IMR-90 (cell line): ENCODE measurements around the gene MICAL3. TPM values are rescaled to one million over a fixed set of nuclear protein-coding genes. Genes with fewer than 3 reads are reported as not detected.

Experiments used
- ATAC-seq: fragments of 200-7000 bp; cut with Tn5 transposase; 2 replicates; pipeline ENCODE4 v1.9.1; 2020; ENCODE audit warnings: low read depth, mild to moderate bottlenecking, moderate library complexity
- BruUV-seq: library from RNA; stranded (reverse); fragments of 400-500 nt; replicated peaks from 2 replicates; lab custom pipeline; 2021; lab: Mats Ljungman, UMichigan
- CTCF ChIA-PET: fragments of 300-600 bp; formaldehyde crosslinking; extraction: SDS; loops from one replicate; lab custom pipeline; 2021; ENCODE audit warnings: antibody characterized with exemption; lab: Yijun Ruan, JAX
- POLR2A ChIA-PET: fragments of 300-600 bp; sonication (Branson Sonifier 250); formaldehyde crosslinking; loops from one replicate; lab custom pipeline; 2022; ENCODE audit warnings: antibody characterized with exemption; ENCODE audit not compliant: unreplicated experiment; lab: Charles Lee
- DNase-seq: peaks from one replicate; pipeline ENCODE4 v3.0.0; 2013
- H2AFZ ChIP-seq: replicated peaks from 2 replicates; pipeline ENCODE3; 2013; ENCODE audit warnings: low read length, mild to moderate bottlenecking; ENCODE audit not compliant: poor library complexity
- H2AK5ac ChIP-seq: 2 replicates; pipeline ENCODE4 v1.6.1; 2013; ENCODE audit warnings: low read depth, low read length, inconsistent platforms
- H2AK9ac ChIP-seq: replicated peaks from 2 replicates; pipeline ENCODE3; 2013; ENCODE audit warnings: mild to moderate bottlenecking, low read depth, low read length, moderate library complexity; ENCODE audit not compliant: poor library complexity
- H2BK120ac ChIP-seq: 2 replicates; pipeline ENCODE4 v1.6.1; 2013; ENCODE audit warnings: low read depth, low read length, inconsistent platforms
- H2BK15ac ChIP-seq: 3 replicates; pipeline ENCODE4 v1.6.1; 2013; ENCODE audit warnings: low read depth, low read length, inconsistent platforms
- H2BK20ac ChIP-seq: 2 replicates; pipeline ENCODE4 v1.6.1; 2013; ENCODE audit warnings: low read depth, mild to moderate bottlenecking, inconsistent platforms, low read length, moderate library complexity
- H2BK5ac ChIP-seq: 2 replicates; pipeline ENCODE4 v1.6.1; 2013; ENCODE audit warnings: mild to moderate bottlenecking, low read depth, low read length, inconsistent platforms; ENCODE audit not compliant: poor library complexity, severe bottlenecking
- H3K14ac ChIP-seq: replicated peaks from 2 replicates; pipeline ENCODE4 v1.6.1; 2013; ENCODE audit warnings: low read depth, low read length, inconsistent platforms
- H3K18ac ChIP-seq: 2 replicates; pipeline ENCODE4 v1.6.1; 2013; ENCODE audit warnings: low read depth, low read length, control low read depth
- H3K23ac ChIP-seq: 2 replicates; pipeline ENCODE4 v1.6.1; 2013; ENCODE audit warnings: low read depth, low read length, inconsistent platforms
- H3K27ac ChIP-seq: 2 replicates; pipeline ENCODE4 v1.5.1; 2013; ENCODE audit warnings: mild to moderate bottlenecking, control low read depth, low read length; ENCODE audit not compliant: insufficient read depth
- H3K27me3 ChIP-seq: 2 replicates; pipeline ENCODE4 v1.6.1; 2013; ENCODE audit warnings: low read length; ENCODE audit not compliant: control insufficient read depth, insufficient read depth
- H3K36me3 ChIP-seq: 2 replicates; pipeline ENCODE4 v1.6.1; 2013; ENCODE audit warnings: low read length, mixed read lengths; ENCODE audit not compliant: control insufficient read depth, insufficient read depth
- H3K4ac ChIP-seq: 2 replicates; pipeline ENCODE4 v1.6.1; 2013; ENCODE audit warnings: low read depth, low read length, inconsistent platforms
- H3K4me1 ChIP-seq: 2 replicates; pipeline ENCODE4 v1.6.1; 2013; ENCODE audit warnings: low read length, mixed read lengths; ENCODE audit not compliant: control insufficient read depth, insufficient read depth
- H3K4me2 ChIP-seq: 2 replicates; pipeline ENCODE4 v1.6.1; 2013; ENCODE audit warnings: low read depth, mild to moderate bottlenecking, control low read depth, low read length, moderate library complexity
- H3K4me3 ChIP-seq: 2 replicates; pipeline ENCODE4 v1.5.1; 2013; ENCODE audit warnings: low read depth, mild to moderate bottlenecking, control low read depth, low read length, moderate library complexity; ENCODE audit not compliant: insufficient read depth
- H3K56ac ChIP-seq: 2 replicates; pipeline ENCODE4 v1.6.1; 2013; ENCODE audit warnings: low read length, inconsistent platforms; ENCODE audit not compliant: insufficient read depth; ENCODE audit errors: extremely low read depth
- H3K79me1 ChIP-seq, 2 experiments: 2 replicates each; pipeline ENCODE4 v1.6.1; 2013; ENCODE audit warnings: low read length in 2 of 2, inconsistent platforms in 1 of 2, low read depth in 1 of 2
- H3K9ac ChIP-seq: 2 replicates; pipeline ENCODE4 v1.6.1; 2013; ENCODE audit warnings: low read depth, low read length, control low read depth
- H3K9me1 ChIP-seq: 2 replicates; pipeline ENCODE4 v1.6.1; 2013; ENCODE audit warnings: low read length, inconsistent platforms; ENCODE audit not compliant: insufficient read depth
- H3K9me3 ChIP-seq: 2 replicates; pipeline ENCODE4 v1.6.1; 2013; ENCODE audit warnings: low read length; ENCODE audit not compliant: control insufficient read depth, insufficient read depth
- H4K20me1 ChIP-seq: 2 replicates; pipeline ENCODE4 v1.6.1; 2013; ENCODE audit warnings: low read length, inconsistent platforms; ENCODE audit not compliant: insufficient read depth
- H4K5ac ChIP-seq: 2 replicates; pipeline ENCODE4 v1.6.1; 2013; ENCODE audit warnings: mild to moderate bottlenecking, low read depth, low read length, control low read depth
- H4K8ac ChIP-seq, 2 experiments: 2 replicates each; pipeline ENCODE4 v1.6.1; 2013; ENCODE audit warnings: low read depth in 2 of 2, low read length in 2 of 2, control low read depth in 1 of 2, inconsistent platforms in 1 of 2
- H4K91ac ChIP-seq: 2 replicates; pipeline ENCODE4 v1.6.1; 2013; ENCODE audit warnings: low read depth, low read length, inconsistent platforms; ENCODE audit not compliant: insufficient read depth
- BHLHE40 ChIP-seq: fragments of 150-350 bp; IDR thresholded peaks from 2 replicates; pipeline ENCODE4 v1.6.1; 2016; ENCODE audit warnings: mild to moderate bottlenecking, low read depth, low read length
- CEBPB ChIP-seq: IDR thresholded peaks from 2 replicates; pipeline ENCODE4 v1.6.1; 2012; ENCODE audit warnings: low read depth, low read length, improper control_type of control experiment
- CHD1 ChIP-seq: IDR thresholded peaks from 2 replicates; pipeline ENCODE4 v1.6.1; 2012; ENCODE audit warnings: low read depth, low read length, improper control_type of control experiment
- FOS ChIP-seq: fragments of 150-350 bp; IDR thresholded peaks from 2 replicates; pipeline ENCODE4 v1.6.1; 2016; ENCODE audit warnings: low read depth, low read length
- MAFK ChIP-seq: IDR thresholded peaks from 2 replicates; pipeline ENCODE4 v1.6.1; 2012; ENCODE audit warnings: low read depth, low read length, improper control_type of control experiment
- MAZ ChIP-seq: IDR thresholded peaks from 2 replicates; pipeline ENCODE4 v1.6.1; 2012; ENCODE audit warnings: low read depth, mild to moderate bottlenecking, low read length, improper control_type of control experiment, moderate library complexity, borderline replicate concordance
- MXI1 ChIP-seq: IDR thresholded peaks from 2 replicates; pipeline ENCODE4 v1.6.1; 2012; ENCODE audit warnings: low read depth, mild to moderate bottlenecking, low read length, moderate library complexity, borderline replicate concordance
- NFE2L2 ChIP-seq: fragments of 150-350 bp; IDR thresholded peaks from 2 replicates; pipeline ENCODE4 v1.6.1; 2016; ENCODE audit warnings: low read depth, mild to moderate bottlenecking, low read length
- POLR2A ChIP-seq: IDR thresholded peaks from 2 replicates; pipeline ENCODE4 v1.6.1; 2012; ENCODE audit warnings: mild to moderate bottlenecking, low read depth, low read length
- RAD21 ChIP-seq: IDR thresholded peaks from 2 replicates; pipeline ENCODE4 v1.6.1; 2012; ENCODE audit warnings: low read length, improper control_type of control experiment
- RCOR1 ChIP-seq: IDR thresholded peaks from 2 replicates; pipeline ENCODE4 v1.6.1; 2012; ENCODE audit warnings: mild to moderate bottlenecking, low read length, improper control_type of control experiment; ENCODE audit not compliant: insufficient replicate concordance
- RFX5 ChIP-seq: IDR thresholded peaks from 2 replicates; pipeline ENCODE4 v1.8.0; 2012; ENCODE audit warnings: low read depth, mild to moderate bottlenecking, low read length, moderate library complexity
- SMC3 ChIP-seq: fragments of 150-350 bp; IDR thresholded peaks from 2 replicates; pipeline ENCODE4 v1.6.1; 2016; ENCODE audit warnings: low read depth, mild to moderate bottlenecking, antibody characterized with exemption, low read length, moderate library complexity
- WGBS, 2 experiments: methylation state at CpG; one replicate each; pipeline versions ENCODE4 v1.1.5 to v1.1.7; 2013; ENCODE audit warnings: missing lambda C conversion rate in 2 of 2; ENCODE audit not compliant: insufficient read length in 1 of 2; ENCODE audit errors: extremely low coverage in 2 of 2; 5-methylcytosine and 5-hydroxymethylcytosine counted together
- dilution Hi-C: fragments of 300-500 bp; cut with HindIII; formaldehyde crosslinking; loops from one replicate; pipeline ENCODE4 v1.14.3; 2018; ENCODE audit warnings: low sequenced_read_pairs; ENCODE audit not compliant: unreplicated experiment
- in situ Hi-C: fragments of 300-500 bp; cut with MboI; formaldehyde crosslinking; loops from 3 replicates; pipeline ENCODE4 v1.14.3; 2019; ENCODE audit warnings: low sequenced_read_pairs, inconsistent platforms, mixed read lengths
- intact Hi-C: fragments of 100-400 bp; cut with micrococcal nuclease; formaldehyde crosslinking; loops from 2 replicates; pipeline ENCODE4 v1.10.0; 2022
- polyA plus RNA-seq, 3 experiments: library from polyadenylated mRNA; depleted of rRNA; stranded (reverse); fragments of >200 nt; gene quantifications; 2 replicates each; pipeline ENCODE4 v1.2.3, GENCODE V29; 2012; ENCODE audit warnings: low replicate concordance in 1 of 3
- total RNA-seq: library from RNA; depleted of rRNA; stranded (reverse); fragments of >200 nt; gene quantifications from 2 replicates; pipeline ENCODE4 v1.2.3, GENCODE V29; 2012
- TF ChIP-seq, protein P1 (sequence below): conservative IDR thresholded peaks from 2 replicates; pipeline ENCODE4 v1.5.1; 2012; ENCODE audit warnings: mild to moderate bottlenecking, low read depth, low read length, improper control_type of control experiment
- TF ChIP-seq, protein P2 (sequence below): fragments of 150-350 bp; IDR thresholded peaks from 2 replicates; pipeline ENCODE4 v1.6.1; 2016; ENCODE audit warnings: low read depth, mild to moderate bottlenecking, low read length, moderate library complexity, borderline replicate concordance
- TF ChIP-seq, protein P3 (sequence below): fragments of 150-350 bp; IDR thresholded peaks from 2 replicates; pipeline ENCODE4 v1.6.1; 2017; ENCODE audit warnings: mild to moderate bottlenecking, antibody characterized with exemption, low read length, low read depth

Gene MICAL3
- total and polyA plus RNA-seq, 2 of the 4 experiments (the other 2 are of a cell fraction) = 17.6 to 26.8 TPM

DNA sequence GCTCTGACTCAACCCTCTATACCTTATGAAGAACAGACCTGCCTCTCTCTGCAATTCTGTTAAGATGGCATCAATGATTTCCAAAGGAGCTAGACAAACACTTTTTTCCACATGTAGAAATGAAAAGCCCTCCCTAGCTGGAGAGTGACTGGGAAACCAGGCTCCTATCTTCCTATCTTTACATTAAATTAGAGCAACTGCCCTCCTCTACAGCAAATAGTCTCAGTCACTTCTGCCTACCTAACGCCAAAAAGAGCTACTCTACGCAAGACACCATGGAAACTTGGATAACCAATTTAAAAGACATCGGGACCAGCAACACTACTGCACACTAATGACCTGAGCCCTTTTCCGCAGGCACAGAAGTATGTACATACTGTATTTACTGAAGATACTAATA, 84.8 kb downstream of the MICAL3 start:
- Histone ChIP-seq H3K27ac (no peak overlapping the region), H2BK120ac (no peak overlapping the region), H3K4ac (no peak overlapping the region), H4K91ac (no peak overlapping the region), H3K4me3 (no peak overlapping the region), H2BK20ac (no peak overlapping the region), H3K18ac (no peak overlapping the region), H3K9me1 (peaks cover 9% of the 10 kb centered on the region; the same call in 1 of the 2 replicates), H4K20me1 (peaks cover 50% of the 10 kb centered on the region), H2BK5ac (no peak overlapping the region), H2AK9ac (no peak overlapping the region), H3K9ac (no peak overlapping the region), H4K8ac (no peak overlapping the region), H2AK5ac (no peak overlapping the region), H3K4me1 (peaks cover 12% of the 10 kb centered on the region), H3K23ac (no peak overlapping the region), H3K4me2 (no peak overlapping the region), H3K79me1 (peaks cover 48 to 70% of the 10 kb centered on the region in 2 experiments), H4K5ac (no peak overlapping the region), H3K9me3 (no peaks in the 10 kb centered on the region), H3K27me3 (no peaks in the 10 kb centered on the region), H3K36me3 (no peaks in the 10 kb centered on the region), H2BK15ac (no peak overlapping the region), H3K14ac (no peak overlapping the region), H3K56ac (no peak overlapping the region), H2AFZ (no peak overlapping the region)
- ATAC-seq = no peak
- POLR2A ChIA-PET = no interaction called here
- DNase-seq = no peak
- BruUV-seq = no TSS peak
- dilution Hi-C loops = no loop called here
- in situ Hi-C loops = no loop called here
- CTCF ChIA-PET = no interaction called here
- no CpG with 5 or more reads among the region's 4 CpGs for WGBS, 2 experiments
- no peak for TF ChIP-seq SMC3
- TF ChIP-seq FOS = no peak
- TF ChIP-seq CHD1 = no peak
- TF ChIP-seq BHLHE40 = no peak
- TF ChIP-seq MAFK = no peak
- TF ChIP-seq, protein P1, sequence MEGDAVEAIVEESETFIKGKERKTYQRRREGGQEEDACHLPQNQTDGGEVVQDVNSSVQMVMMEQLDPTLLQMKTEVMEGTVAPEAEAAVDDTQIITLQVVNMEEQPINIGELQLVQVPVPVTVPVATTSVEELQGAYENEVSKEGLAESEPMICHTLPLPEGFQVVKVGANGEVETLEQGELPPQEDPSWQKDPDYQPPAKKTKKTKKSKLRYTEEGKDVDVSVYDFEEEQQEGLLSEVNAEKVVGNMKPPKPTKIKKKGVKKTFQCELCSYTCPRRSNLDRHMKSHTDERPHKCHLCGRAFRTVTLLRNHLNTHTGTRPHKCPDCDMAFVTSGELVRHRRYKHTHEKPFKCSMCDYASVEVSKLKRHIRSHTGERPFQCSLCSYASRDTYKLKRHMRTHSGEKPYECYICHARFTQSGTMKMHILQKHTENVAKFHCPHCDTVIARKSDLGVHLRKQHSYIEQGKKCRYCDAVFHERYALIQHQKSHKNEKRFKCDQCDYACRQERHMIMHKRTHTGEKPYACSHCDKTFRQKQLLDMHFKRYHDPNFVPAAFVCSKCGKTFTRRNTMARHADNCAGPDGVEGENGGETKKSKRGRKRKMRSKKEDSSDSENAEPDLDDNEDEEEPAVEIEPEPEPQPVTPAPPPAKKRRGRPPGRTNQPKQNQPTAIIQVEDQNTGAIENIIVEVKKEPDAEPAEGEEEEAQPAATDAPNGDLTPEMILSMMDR = no peak
- no peak for TF ChIP-seq MAZ
- TF ChIP-seq, protein P2, sequence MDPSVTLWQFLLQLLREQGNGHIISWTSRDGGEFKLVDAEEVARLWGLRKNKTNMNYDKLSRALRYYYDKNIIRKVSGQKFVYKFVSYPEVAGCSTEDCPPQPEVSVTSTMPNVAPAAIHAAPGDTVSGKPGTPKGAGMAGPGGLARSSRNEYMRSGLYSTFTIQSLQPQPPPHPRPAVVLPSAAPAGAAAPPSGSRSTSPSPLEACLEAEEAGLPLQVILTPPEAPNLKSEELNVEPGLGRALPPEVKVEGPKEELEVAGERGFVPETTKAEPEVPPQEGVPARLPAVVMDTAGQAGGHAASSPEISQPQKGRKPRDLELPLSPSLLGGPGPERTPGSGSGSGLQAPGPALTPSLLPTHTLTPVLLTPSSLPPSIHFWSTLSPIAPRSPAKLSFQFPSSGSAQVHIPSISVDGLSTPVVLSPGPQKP = no peak
- TF ChIP-seq RAD21 = no peak
- TF ChIP-seq RFX5 = no peak
- no peak for TF ChIP-seq CEBPB
- TF ChIP-seq MXI1 = no peak
- TF ChIP-seq, protein P3, sequence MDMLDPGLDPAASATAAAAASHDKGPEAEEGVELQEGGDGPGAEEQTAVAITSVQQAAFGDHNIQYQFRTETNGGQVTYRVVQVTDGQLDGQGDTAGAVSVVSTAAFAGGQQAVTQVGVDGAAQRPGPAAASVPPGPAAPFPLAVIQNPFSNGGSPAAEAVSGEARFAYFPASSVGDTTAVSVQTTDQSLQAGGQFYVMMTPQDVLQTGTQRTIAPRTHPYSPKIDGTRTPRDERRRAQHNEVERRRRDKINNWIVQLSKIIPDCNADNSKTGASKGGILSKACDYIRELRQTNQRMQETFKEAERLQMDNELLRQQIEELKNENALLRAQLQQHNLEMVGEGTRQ = no peak
- TF ChIP-seq RCOR1 = no peak
- no peak for TF ChIP-seq NFE2L2
- TF ChIP-seq POLR2A = no peak
- intact Hi-C loops = no loop called here
